ES-I3 (cell line): ENCODE measurements around the gene ASXL3.

Experiments used
- H3K36me3 ChIP-seq: 2 replicates; pipeline ENCODE4 v1.6.1; 2013; ENCODE audit warnings: mild to moderate bottlenecking, low read length, control low read depth, moderate library complexity; ENCODE audit not compliant: insufficient read depth
- H3K4me1 ChIP-seq: 2 replicates; pipeline ENCODE4 v1.6.1; 2013; ENCODE audit warnings: mild to moderate bottlenecking, control low read depth, low read length; ENCODE audit not compliant: insufficient read depth
- H3K9ac ChIP-seq: 2 replicates; pipeline ENCODE4 v1.6.1; 2013; ENCODE audit warnings: low read depth, mild to moderate bottlenecking, low read length, moderate library complexity
- H3K9me3 ChIP-seq: 2 replicates; pipeline ENCODE4 v1.6.1; 2013; ENCODE audit warnings: mild to moderate bottlenecking, low read length, moderate library complexity; ENCODE audit not compliant: control insufficient read depth, insufficient read depth

The ASXL3 gene

DNA sequence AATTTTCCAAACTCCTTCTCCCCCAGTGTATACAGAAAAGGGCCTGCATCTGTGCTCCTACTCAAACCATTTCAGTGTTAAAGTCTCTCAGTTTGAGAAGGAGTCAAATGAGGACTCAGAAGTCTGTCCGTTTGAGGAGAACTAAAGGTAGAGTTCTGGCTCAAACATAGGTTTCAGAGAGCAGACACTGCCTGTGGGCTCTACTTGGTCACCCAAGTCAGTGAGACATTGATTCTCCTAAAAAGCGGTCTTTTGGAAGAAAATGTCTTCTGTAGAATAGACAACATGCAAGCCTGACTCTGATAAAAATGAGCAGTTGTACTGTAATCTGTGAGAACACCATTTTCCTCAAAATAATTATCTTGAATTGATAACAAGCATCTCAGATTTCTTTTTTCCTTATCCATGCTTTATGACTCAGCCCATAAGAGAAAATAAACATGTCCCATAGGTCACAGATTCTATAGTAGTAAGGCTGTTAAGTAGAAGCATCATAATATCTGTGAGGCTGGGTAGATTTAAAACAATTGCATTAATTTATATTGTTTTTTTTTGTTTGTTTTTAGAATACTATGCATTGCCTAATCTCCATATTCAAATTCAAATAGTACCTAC, 82.8 kb downstream of the ASXL3 start:
- Histone ChIP-seq H3K9me3 (no peaks in the 10 kb centered on the region), H3K36me3 (no peaks in the 10 kb centered on the region), H3K9ac (no peak overlapping the region), H3K4me1 (no peaks in the 10 kb centered on the region)

DNA sequence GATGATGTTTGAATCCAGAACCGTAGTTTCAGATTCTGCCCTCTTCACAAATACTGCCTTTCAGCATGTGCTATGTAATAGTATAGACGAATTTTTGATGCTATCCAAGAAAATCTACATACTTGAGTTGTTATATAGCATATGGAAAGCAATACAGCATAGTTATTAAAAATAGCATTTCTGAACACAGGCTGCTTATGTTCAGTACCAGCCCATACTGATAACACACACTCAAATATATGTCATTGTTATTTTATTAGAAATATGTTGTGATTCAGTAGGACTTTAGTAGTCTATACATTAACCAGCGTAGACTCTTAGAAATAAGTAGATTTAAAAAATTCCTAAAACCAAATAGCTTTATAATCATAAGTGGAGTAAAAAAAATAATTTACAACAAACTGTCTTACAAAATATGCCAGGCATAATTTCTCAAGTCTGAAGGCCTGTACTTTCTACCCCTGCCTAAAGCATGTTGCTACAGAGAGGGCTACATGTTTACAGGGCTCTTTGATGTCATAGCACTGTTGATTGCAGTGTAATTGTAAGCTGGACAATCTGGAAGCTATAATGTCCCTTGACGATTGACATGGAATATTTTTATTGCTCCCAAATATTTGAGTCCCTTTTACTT, 86.3 kb downstream of the ASXL3 start:
- Histone ChIP-seq H3K36me3 (no peaks in the 10 kb centered on the region), H3K9ac (no peak overlapping the region), H3K4me1 (no peaks in the 10 kb centered on the region), H3K9me3 (no peaks in the 10 kb centered on the region)

GRCh38 chr18:33665187-33665586, 87.2 kb downstream of the ASXL3 start:
- no peaks in the 10 kb centered on the region for H3K9me3 ChIP-seq
- no peak overlapping the region for H3K9ac ChIP-seq
- no peaks in the 10 kb centered on the region; the same call in 1 of the 2 replicates for H3K36me3 ChIP-seq
- H3K4me1 ChIP-seq, result no peaks in the 10 kb centered on the region

DNA sequence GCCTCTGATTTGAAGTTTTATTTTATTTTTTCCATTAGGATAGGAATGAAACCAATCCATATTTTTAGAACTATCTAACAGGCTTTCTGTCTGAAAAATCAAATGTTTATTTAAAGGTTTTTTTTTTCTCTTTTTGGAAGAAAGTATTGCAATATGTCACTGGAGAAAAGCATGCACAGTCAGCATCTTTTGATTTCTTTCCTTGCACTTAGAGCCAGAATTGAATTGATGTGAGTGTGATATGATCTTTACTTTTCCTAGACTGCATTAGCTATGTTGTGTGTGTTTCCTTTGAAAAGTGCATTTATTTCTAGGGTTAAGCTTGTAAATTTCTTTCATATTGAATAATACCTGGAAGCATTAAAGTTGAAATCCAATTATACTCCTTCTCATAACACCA, 87.6 kb downstream of the ASXL3 start:
- H3K4me1 ChIP-seq, result no peaks in the 10 kb centered on the region
- H3K9ac ChIP-seq, result no peak overlapping the region
- no peaks in the 10 kb centered on the region for H3K9me3 ChIP-seq
- H3K36me3 ChIP-seq, result no peaks in the 10 kb centered on the region; the same call in 1 of the 2 replicates

GRCh38 chr18:33666915-33667314, 88.9 kb downstream of the ASXL3 start:
- Histone ChIP-seq H3K36me3 (no peaks in the 10 kb centered on the region; the same call in 1 of the 2 replicates), H3K4me1 (no peaks in the 10 kb centered on the region), H3K9me3 (no peaks in the 10 kb centered on the region), H3K9ac (no peak overlapping the region)

DNA sequence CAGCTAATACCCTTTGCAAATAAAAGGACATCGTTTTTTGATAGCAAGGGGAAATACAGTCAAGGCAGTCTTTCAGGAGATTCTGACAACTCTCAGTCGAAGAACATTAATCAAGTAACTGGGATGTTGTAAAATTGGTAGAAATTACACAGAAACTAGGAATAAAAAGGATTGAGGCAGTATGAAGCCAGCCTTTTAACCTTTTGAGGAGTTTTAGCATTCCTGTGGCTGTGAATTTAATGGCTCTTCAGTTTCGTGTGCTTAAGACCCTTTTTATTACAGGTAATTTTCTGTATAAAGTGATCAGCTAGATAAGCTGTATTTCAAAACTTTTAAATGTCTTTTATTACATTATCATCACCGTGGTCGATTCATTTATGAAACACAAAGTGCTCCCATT, 91.6 kb downstream of the ASXL3 start:
- Histone ChIP-seq H3K9ac (no peak overlapping the region), H3K4me1 (no peaks in the 10 kb centered on the region), H3K36me3 (no peaks in the 10 kb centered on the region; the same call in 1 of the 2 replicates), H3K9me3 (no peaks in the 10 kb centered on the region)

GRCh38 chr18:33670029-33670428, 92.0 kb downstream of the ASXL3 start:
- H3K36me3 ChIP-seq, result no peaks in the 10 kb centered on the region; the same call in 1 of the 2 replicates
- H3K9me3 ChIP-seq, result no peaks in the 10 kb centered on the region
- H3K4me1 ChIP-seq, result no peaks in the 10 kb centered on the region
- H3K9ac ChIP-seq, result no peak overlapping the region

DNA sequence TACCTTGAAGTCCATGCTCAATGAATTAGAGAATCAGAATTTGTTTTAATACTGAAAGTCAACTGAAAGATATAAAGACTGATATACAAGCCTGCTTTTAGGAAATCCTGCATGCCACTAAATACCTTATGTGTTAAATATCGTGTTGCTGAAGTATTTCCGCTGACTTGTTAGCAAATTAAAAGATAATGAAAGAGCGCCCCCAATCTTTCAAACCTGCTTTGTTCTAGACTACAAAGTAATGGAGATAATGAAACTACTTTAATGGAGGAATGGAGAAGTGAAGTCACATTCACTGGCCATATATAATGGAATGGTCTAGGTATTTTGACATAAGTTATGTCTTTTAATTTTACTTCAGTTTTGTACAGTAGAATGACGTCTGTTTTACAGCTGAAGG, 95.7 kb downstream of the ASXL3 start:
- no peaks in the 10 kb centered on the region; the same call in 1 of the 2 replicates for H3K36me3 ChIP-seq

GRCh38 chr18:33676593-33676992, 98.6 kb downstream of the ASXL3 start:
- Histone ChIP-seq H3K4me1 (no peaks in the 10 kb centered on the region), H3K9ac (no peak overlapping the region), H3K36me3 (no peaks in the 10 kb centered on the region)

More for the DNA sequence above, 95.7 kb downstream of the ASXL3 start:
- H3K4me1 ChIP-seq, result no peaks in the 10 kb centered on the region
- no peaks in the 10 kb centered on the region for H3K9me3 ChIP-seq
- no peak overlapping the region for H3K9ac ChIP-seq

DNA sequence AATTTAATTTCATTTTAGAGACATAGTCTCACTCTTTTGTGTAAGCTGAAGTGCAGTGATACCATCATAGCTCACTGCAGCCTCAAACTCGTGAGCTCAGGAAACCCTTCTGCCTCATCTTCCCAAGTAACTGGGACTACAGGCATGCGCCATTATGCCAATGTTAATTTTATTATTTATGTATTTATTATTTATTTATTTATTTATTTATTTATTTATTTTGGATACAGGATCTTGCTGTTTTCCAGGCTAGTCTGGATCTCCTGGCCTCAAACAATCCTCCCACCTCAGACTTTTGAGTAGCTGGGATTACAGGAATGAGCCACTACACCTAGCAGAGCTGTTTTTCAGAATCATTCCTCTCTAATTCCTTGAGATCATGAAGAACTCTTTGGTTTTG, 99.9 kb downstream of the ASXL3 start:
- Histone ChIP-seq H3K9me3 (no peaks in the 10 kb centered on the region), H3K9ac (no peak overlapping the region), H3K36me3 (no peaks in the 10 kb centered on the region), H3K4me1 (no peaks in the 10 kb centered on the region)

More at GRCh38 chr18:33676593-33676992, 98.6 kb downstream of the ASXL3 start:
- H3K9me3 ChIP-seq, result no peaks in the 10 kb centered on the region

- Histone ChIP-seq H3K9ac (no peak overlapping the region), H3K36me3 (no peaks in the 10 kb centered on the region), H3K4me1 (no peaks in the 10 kb centered on the region), H3K9me3 (no peaks in the 10 kb centered on the region)
Measured at GRCh38 chr18:33682436-33682835, 104.4 kb downstream of the ASXL3 start.

GRCh38 chr18:33694593-33694992, 116.6 kb downstream of the ASXL3 start:
- Histone ChIP-seq H3K36me3 (no peaks in the 10 kb centered on the region), H3K4me1 (no peaks in the 10 kb centered on the region), H3K9me3 (no peaks in the 10 kb centered on the region), H3K9ac (no peak overlapping the region)

GRCh38 chr18:33696332-33697162, 118.5 kb downstream of the ASXL3 start:
- no peaks in the 10 kb centered on the region for H3K36me3 ChIP-seq
- no peaks in the 10 kb centered on the region for H3K4me1 ChIP-seq

DNA sequence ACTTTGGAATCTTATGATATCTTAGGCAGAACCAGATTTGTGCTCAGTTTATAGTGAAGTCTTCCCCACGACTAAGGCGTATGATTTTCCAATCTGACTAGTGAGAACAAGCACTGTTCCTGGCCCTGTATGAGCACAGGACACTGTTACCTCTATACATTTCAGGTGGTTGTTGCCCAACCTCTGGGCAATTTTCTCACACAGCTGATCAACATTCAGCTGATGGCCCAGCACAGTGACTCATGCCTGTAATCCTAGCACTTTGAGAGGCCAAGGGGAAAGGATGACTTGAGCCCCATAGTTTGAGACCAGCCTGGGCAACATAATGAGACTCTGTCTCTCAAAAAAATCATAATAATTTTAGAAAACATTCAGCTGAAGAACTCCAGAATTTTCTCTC, 119.5 kb downstream of the ASXL3 start:
- H3K9me3 ChIP-seq, result no peaks in the 10 kb centered on the region
- no peaks in the 10 kb centered on the region for H3K4me1 ChIP-seq
- no peaks in the 10 kb centered on the region for H3K36me3 ChIP-seq
- H3K9ac ChIP-seq, result no peak overlapping the region

More at GRCh38 chr18:33696332-33697162, 118.5 kb downstream of the ASXL3 start:
- Histone ChIP-seq H3K9me3 (no peaks in the 10 kb centered on the region), H3K9ac (no peak overlapping the region)
